NCI-H2107 treated with DMSO at 0.1 percent for 48 hours (cell line): Measurements from ENCODE around the gene LAMA1.

Source experiments
- DNase-seq: peaks from one replicate; lab custom pipeline; 2025; ENCODE audit not compliant: unreplicated experiment; lab: John Stamatoyannopoulos, UW

LAMA1 gene

GRCh38 chr18:7105943-7106342, 11.7 kb downstream of the LAMA1 start:
- DNase-seq, result no peak

- no peak for DNase-seq
Observed at GRCh38 chr18:7105268-7105667, 12.3 kb downstream of the LAMA1 start.

- no peak for DNase-seq
Observed at GRCh38 chr18:7104649-7105048, 12.9 kb downstream of the LAMA1 start.

GRCh38 chr18:7102131-7102530, 15.5 kb downstream of the LAMA1 start:
- no peak for DNase-seq

- no peak for DNase-seq
Observed at GRCh38 chr18:7096838-7097237, 20.8 kb downstream of the LAMA1 start.

- DNase-seq, result no peak
Observed at GRCh38 chr18:7094427-7094826, 23.2 kb downstream of the LAMA1 start.

- DNase-seq, result no peak
Observed at GRCh38 chr18:7090771-7091170, 26.8 kb downstream of the LAMA1 start.

- DNase-seq, result no peak
Observed at GRCh38 chr18:7089369-7089768, 28.2 kb downstream of the LAMA1 start.

- no peak for DNase-seq
Observed at GRCh38 chr18:7084080-7085065, 33.2 kb downstream of the LAMA1 start.

- no peak for DNase-seq
Observed at GRCh38 chr18:7082671-7083070, 34.9 kb downstream of the LAMA1 start.

GRCh38 chr18:7079231-7079630, 38.4 kb downstream of the LAMA1 start:
- no peak for DNase-seq

- DNase-seq, result peak; percentile 26
Observed at GRCh38 chr18:7072593-7072992, 45.0 kb downstream of the LAMA1 start.

GRCh38 chr18:7071600-7071999, 46.0 kb downstream of the LAMA1 start:
- no peak for DNase-seq

GRCh38 chr18:7070466-7070865, 47.1 kb downstream of the LAMA1 start:
- DNase-seq, result no peak

GRCh38 chr18:7068871-7069590, 48.6 kb downstream of the LAMA1 start:
- no peak for DNase-seq

GRCh38 chr18:7066965-7067555, 50.5 kb downstream of the LAMA1 start:
- DNase-seq, result no peak

- DNase-seq, result no peak
Observed at GRCh38 chr18:7065736-7066135, 51.9 kb downstream of the LAMA1 start.

- no peak for DNase-seq
Observed at GRCh38 chr18:7064346-7064745, 53.3 kb downstream of the LAMA1 start.

- DNase-seq, result no peak
Observed at GRCh38 chr18:7062811-7063210, 54.8 kb downstream of the LAMA1 start.

GRCh38 chr18:7062236-7062635, 55.4 kb downstream of the LAMA1 start:
- no peak for DNase-seq

- DNase-seq, result no peak
Observed at GRCh38 chr18:7059276-7059675, 58.3 kb downstream of the LAMA1 start.

- DNase-seq, result no peak
Observed at GRCh38 chr18:7056026-7056425, 61.6 kb downstream of the LAMA1 start.
